CD4-positive, alpha-beta T cell treated with Interleukin-10 for 1 hour (primary cell): ENCODE data around the gene PRDM1.
A peak's percentile ranks its signal among the peaks of the same experiment; 100 is the strongest.

Experiments used
- DNase-seq: peaks from one replicate; pipeline ENCODE4 v3.0.0-alpha.2; 2020

Gene PRDM1

DNA sequence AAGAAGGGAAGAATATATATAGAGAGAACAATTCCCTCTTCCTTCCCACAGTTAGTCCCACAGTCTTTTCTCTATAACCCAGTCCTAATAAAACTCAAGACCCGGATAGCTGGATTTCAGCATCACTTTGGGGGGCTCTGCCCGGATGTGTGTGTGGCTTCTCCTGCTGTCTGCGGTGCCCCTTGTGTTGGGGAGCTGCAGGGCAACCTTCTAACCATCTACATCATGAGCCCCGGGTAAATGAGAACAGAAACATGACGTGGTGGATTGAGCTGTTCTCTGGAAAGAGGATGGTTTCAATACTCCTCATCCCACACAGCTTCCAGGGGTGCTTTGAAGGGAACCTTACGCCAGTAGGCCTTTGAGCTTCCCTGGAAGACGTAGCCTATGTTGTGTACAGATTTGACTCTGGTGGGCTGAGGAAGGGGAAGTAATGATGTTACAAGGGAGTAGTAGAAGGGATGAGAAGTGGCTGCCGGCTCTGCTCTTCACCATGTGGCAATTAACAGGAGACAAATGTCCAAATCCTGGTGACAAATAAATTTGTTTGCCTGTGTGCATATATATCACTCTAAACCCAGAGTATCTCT lies 13.5 kb upstream of the PRDM1 start:
- no peak for DNase-seq

DNA sequence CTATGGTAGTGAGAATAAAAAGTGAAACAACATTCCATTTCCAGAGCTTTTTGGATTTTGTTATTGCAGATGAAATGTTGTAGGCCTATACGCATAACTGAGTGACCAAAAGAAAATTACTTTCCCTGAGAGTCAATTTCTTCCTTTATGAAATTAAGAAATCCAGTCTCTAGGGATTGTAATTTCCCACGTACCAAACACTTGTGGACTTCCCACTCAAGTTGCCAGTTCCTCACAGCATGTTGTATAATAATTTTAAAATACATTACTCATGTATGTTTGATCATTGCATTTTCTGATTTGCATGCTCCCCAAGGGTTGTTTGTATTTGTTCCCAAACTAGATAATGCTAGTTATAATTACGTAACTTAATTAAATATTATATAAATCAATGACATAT lies 12.0 kb upstream of the PRDM1 start:
- DNase-seq, result no peak

DNA sequence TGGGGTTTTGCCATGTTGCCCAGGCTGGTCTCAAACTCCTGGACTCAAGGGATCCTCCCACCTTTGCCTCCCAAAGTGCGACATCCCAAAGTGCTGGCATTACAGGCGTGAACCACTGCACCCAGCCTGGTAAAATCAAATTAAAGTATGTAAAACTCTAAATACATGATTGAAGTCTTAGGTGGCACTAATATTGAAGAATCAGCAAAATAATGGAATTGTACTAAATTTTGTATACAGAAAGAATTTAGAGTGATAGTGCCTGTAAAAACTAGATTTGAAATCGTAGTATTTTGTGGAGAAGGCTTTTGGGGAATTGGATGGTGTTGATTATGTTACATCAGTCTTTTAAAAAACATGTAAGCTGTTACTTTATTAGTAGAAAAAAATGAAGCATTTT lies 10.0 kb upstream of the PRDM1 start:
- no peak for DNase-seq

DNA sequence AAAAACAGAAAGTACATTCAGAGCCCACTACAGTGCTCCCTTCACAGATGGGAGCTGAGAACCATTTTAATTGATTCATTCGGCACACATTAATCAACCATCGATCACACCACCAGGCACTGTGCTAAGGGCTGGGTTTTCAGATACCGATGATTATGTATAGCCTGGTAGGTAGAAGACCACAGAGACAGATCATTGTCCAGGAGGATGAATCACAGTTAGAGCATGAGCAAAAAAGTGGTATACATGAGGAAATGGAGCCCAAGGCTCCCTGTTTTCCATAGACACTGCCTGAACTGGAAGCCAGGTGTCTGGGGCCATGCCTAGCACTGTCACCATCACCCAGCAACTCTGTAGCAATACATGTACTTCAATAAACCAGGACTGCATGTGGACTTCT lies 9.0 kb upstream of the PRDM1 start:
- no peak for DNase-seq

DNA sequence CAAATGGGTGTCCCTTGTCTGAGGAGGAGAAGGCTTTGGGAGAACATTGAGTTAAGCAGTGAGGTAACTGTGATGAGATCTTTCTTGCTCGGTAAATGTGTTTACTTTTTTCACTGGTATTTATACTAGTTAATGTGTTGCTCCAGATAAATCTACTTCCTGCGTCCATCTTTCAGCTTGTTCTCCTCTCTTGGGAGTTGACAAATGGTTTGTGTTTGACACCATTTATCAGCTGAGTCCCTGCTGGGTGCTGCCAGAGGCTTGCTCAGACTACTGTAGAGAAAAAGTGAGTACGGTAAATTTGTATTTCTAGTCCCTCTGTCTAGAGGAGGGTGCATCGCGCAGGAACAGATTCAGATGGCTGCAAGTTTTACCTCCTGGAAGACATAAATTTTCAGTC lies 8.3 kb upstream of the PRDM1 start:
- DNase-seq, result no peak

DNA sequence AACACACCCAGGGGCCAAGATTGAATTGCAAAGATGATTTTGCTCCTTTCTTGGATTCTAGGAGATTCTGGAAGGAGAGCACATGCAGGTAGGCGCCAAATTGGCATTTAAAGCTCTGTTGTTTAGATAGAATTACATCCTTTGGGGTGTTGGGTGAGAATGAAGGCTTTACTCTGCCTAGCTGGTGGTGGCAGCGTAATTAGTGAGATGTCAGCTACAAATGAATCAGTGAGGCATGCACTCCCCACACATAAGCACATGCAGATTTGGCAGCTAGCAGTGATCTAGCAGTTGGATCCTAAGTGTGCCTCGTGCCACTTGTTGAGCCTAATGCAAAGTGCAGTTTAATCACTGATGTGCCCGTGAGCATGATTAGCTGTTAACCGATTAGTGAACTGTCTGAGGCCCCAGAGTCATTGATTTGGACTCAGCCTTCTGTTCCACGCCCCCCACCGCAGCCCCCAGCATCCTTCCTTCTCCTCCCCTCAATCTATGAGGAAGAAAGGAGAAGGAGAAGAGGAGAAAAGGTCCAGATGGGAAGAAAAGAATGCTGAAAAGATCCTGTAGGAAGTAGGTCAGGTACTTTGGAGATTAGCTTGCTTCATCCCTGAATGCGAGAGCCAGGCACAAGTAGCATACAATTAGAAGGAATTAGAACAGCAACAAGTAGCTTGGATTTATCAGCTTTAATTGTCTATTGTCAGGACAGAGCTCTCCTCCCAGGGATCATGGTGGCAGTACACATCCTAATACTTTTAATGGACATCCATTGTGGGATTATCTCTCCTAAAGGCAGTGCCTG lies 6.0 kb upstream of the PRDM1 start:
- DNase-seq, result no peak

DNA sequence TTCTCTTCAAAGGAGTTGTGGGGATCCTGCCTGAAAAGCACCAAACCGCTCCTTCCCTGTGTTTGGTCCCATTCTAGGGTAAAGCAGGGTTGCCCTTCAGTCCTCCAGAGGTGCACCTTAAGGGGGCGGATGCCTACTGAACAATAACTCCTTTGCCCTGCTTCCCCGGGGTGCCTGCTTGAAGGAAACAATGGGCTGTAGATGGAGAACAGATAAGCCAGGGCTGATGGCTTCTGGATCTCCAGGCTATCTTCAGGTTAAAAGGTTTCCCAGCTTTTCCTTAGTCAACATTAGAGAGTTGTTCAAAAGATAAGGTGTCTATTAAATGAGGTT lies 5.4 kb upstream of the PRDM1 start:
- DNase-seq, result no peak

DNA sequence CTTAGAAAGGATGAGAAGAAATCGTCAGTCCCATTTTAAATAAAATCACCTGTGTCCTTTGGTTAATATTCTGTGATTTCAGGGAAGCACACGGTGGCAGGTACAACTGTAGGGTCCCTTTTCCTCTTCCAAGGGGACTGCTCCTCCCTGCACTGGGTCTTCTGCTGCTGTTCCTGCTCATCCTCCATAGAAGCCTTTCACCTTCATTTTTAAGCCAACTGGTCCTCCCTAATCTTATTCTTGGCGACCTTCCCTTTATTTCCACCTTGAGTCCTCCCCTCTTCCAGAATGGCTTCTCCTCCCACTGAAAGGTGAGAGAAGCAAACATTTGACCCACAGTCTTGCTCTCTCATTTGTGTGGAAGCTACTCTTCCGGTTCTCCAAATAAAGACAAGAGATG lies 4.4 kb upstream of the PRDM1 start:
- DNase-seq, result no peak

DNA sequence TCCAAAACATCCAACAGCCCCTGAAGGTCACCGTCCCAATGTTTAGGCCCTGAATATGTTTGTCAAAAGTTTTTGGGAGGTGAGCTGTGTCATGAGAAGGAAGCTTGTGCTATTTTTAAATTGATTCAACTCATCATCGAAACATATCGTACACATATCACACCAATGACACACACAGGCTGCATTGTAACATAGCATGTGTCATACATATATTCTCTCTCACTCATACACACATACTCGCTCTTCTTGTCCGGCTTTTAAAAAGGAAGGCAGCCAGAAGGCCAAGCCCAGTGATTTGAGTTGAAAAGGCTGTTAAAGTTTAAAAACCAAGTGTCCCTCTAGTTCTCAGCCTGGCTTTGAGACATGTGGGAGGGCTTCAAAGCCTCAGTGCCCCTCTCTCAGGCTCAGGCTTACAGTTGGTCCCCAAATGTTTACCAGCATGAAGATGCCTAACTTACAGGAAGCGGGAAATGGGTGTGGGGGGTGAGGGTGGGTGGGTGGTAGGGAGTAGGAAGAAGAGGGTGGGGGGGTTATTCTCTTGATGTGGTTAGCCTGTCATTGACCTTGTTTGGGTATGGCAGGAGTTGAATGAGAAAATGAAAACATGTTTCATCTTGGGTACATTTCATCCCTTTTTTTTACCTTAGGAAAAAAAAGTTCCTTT lies 3.3 kb upstream of the PRDM1 start:
- DNase-seq, result no peak

DNA sequence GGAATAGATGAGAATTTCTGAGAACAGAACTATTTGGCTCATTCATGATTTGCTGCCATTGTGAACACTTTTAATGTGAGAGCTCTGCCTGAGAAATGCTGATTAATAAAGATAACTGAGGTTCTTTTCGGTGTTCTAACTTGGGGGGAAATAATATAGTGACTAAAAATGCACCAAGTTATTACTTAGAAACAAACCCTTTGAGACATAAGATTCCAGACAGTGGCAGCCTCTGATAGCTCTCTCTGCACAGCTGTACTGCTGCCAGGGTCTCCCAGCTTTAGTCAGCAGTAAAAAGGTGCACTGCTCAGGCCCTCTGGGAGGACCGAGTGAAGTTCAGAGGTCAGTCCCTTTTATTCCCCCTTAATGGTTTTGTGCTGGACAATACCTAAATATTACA lies 2.5 kb upstream of the PRDM1 start:
- DNase-seq, result no peak

DNA sequence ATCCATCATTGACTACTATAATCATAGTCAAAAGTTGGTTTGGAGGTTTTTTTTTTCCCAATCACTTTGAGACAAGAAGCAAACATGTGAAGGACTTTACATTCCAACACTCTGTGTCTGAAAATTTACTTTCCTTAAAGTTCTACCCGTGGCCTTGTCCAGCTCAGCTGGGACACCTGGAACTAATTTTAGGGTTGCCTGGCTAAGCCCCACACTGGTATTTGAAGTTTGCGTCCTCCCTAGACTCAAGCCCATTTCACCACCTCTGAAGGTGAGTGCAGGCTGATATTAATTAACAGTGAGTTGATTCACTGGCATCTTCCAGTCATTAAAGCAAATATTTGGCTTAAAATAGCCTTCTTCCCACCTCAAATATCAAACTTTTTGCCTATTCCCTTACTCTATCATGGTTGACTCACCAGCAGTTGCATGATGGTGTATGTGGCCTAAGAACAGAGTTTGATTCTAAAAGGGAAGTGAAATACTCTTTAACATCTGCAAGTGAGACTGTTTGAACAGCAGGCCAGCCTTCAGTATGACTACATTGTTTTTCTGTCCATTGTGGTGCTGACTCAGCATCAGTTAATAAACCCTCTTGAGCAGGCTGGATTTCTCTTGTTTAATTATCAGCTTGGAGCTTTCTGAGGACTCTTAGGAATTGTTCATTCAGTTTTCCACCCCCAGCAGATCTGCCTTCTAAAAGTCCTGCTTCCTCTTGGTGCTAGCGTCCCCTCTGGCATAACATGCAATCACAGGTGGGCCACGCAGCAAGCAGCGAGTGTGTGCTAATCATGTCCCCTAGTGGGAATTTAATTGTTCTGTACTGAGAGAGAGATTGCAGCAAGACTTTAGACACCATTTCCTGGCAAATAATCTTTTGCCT lies 1.8 kb upstream of the PRDM1 start:
- no peak for DNase-seq

DNA sequence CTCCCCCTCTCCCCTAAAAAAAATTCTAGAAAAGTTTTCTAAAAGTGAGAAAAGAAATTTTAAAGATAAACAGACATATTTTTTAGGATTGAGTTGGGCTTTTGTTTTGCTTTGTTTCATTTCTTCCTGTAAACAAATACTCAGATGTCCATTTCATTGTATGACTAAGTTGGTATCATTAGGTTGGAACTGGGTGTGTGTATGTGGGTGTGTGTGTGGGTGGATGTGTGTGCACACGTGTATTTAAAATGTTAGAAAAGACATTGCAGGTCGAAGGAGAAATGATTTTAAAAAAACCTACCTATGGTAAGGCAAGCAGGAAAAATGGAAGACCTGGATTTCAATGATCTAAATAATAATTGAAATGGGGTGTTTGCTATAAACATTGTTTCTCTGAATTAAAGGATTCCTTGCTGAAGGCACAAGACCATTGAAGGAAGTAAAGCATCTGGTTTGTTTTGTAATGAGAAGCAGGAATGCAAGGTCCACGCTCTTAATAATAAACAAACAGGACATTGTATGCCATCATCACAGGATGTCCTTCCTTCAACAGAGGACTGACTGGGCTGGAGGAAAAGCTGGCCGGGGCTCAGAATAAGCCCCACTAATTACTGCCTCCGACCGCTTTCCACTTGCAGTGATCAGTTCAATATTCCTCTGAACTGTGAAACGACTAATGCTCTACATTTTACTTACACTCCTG lies 996 bp upstream of the PRDM1 start:
- no peak for DNase-seq

DNA sequence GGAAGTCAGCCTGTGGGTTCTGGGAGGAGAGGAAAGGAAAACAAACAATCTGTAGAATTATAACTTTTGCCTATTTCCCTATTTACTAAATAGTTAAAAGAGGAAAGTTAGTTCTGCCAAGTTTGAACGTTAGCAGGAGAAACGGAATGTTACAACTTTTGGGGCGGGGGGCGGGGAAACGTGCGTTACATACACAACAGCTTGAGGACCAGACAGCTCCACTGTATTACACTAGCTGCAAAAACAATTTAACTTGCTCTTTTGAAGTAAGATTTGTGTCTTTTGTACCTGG lies 498 bp upstream of the PRDM1 start:
- no peak for DNase-seq

DNA sequence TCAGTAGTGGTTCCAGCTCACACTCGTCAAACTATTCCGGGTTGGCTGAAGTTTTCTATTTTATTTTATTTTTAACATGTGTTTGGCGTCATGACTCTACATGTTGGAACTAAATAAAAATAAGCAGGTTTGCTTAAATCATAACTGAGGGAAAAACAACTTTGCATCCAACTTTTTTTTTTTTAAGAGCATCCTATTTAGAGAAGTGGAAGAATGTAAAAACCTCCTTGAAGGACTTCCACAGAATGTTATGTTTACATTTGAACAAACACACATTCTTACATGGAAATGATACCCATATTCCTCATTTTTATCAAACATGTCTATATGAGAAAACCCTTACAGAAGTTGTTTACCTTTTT lies 659 bp downstream of the PRDM1 start:
- no peak for DNase-seq

DNA sequence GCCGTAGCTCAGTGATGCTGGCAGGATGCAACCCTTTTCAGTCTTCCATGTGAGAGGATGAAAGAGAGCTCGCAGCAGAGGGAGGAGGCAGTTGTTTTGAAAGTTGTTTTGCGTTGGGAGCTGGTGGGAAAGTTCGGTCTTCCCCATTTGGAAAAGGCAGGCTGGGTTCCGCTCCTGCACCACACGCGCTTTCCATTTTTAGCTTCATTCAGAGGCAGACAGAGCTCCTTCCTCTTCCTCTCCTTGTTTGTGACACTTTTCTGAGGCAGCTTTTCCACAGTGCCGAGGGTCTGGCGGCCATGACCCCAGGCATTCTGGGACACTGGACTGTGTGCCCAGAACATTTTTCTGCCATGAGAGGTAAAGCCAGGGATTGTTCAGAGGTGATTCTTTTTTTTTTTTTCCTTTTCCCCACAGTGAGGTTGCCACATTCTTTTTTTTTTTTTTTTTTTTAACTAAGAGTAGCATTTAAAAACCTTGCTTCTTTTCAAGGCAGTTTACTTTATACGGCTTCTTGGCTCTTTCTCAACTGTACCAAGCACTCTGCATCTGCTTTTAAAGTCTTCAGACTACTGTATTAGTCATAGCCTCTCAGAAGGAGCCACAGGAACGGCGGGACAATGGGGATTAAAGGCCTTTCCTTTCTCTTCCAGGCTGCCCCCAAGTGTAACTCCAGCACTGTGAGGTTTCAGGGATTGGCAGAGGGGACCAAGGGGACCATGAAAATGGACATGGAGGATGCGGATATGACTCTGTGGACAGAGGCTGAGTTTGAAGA lies 1.6 kb downstream of the PRDM1 start:
- DNase-seq, result no peak

DNA sequence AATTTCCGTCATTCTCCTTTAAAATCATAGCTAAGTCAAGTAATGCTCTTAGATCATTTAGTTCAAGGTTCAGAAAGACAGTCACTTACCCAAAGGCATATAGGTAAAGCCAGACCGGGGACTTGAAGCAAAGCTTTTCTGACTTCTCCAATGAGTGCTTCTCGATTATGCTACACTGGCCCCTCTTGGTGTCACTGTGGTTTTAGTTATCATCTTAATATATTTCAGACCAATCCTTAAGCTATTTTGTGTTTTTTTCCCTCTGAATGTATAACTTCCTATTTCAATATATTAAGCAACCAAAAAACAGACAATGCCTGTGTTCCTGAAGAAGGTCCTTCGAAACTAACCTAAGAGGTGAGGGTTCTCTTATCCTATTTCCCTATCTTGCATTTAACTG lies 3.9 kb downstream of the PRDM1 start:
- peak; percentile 58 for DNase-seq

DNA sequence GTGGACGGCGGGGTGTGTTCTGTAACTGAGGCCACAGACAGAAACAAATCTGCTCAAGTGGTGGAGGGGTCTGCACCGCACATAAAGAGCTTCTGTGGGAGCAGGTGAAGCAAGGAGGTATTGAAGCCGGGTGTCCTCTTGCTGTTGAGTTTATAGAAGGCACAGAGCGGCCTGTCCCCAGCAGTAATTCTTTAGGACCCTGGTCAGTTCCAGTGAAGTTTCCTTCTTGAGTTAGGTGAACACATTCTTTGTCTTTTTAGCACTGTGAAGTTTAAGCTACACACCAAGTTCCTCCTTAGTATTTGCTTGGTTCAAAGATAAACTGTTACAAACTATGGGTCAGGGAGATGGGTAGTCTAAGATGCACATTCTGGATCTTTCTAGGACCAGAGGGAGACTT lies 6.1 kb downstream of the PRDM1 start:
- DNase-seq, result no peak

DNA sequence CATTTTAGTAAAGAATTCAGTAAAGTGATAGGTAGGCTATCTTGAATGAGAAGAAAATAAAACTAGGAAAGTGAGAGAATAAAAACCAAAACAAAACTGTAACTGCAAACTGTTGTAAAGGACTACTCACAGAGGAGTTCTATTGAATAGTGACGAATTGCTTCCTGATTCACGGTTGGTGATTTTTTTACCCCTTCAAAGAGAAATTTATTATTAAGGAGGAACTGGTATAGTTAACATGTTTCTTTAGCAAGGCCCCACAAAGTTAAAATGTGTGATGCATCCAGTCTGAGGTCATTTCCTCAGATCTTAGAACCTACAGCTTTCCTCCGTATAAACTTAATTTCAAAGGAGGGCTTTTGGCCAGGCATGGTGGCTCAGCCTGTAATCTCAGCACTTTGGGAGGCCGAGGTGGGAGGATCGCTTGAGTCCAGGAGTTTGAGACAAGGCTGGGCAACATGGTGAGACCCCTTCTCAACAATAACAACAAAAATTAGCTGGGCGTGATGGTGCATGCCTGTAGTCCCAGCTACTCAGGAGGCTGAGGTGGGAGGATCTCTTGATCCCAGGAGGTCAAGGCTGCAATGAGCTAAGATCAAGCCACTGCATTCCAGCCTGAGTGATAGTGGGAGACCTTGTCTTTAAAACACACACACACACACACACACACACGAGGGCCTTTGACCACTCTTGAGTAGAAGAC lies 8.3 kb downstream of the PRDM1 start:
- DNase-seq, result peak; percentile 65

DNA sequence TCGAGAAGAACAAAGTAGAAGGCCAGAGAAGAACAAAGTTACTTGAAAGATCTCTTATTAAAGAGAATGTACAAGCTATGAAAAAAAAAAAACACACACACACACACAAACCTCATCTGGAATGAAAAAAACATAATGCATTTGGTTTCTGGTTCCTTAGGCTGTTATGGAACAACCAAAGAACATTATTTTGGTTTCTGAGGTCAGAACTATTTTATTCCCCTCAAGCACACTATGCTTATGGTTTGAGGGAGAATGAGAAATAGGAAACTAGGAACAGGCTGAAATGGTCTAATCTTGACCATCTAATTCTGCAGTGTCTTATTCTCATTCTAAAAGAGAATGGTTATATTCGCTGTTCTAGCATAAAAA lies 8.8 kb downstream of the PRDM1 start:
- no peak for DNase-seq

DNA sequence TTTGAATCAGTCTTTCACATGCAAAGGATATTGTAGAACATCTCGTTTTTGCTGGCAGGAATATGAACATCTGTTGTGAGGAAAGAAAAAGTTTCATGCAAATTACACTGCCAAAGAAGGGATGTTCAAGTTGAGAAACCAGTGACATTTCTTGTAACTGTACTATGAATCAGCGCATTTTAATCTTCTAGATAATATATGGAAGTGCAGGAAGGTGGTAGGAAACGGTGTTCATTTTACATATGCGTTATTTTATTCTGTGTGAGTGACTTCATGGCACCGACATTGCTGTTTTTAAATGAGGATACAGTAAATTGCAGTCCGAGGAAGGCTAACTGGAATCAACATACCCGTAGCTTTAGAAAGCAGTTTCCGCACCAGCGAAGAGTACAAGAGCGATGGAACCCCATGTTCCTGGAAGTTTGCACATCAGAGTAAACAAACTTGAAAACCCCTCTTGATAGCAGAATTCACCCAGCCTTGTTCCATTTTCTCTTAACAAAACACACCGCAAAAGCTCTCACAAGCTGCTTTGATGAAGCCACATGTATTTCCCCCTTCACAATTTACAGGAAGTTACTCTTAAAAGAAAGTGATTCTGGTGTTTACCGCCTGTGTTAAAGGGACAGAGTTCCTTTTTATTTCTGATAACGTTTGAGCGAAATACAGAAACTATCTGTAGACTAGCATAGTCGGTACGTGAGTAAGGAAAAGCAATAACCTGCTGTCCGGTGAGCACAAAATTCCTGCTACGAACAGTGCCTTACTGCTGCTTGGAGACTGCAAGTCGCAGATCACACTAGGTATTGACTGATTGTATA lies 11.5 kb downstream of the PRDM1 start:
- peak; percentile 92 for DNase-seq
